ENCODE measurements around the gene TRAF3IP3. TPM values are rescaled to one million over a fixed set of nuclear protein-coding genes. Genes with fewer than 3 reads are reported as not detected.

The TRAF3IP3 gene, protein sequence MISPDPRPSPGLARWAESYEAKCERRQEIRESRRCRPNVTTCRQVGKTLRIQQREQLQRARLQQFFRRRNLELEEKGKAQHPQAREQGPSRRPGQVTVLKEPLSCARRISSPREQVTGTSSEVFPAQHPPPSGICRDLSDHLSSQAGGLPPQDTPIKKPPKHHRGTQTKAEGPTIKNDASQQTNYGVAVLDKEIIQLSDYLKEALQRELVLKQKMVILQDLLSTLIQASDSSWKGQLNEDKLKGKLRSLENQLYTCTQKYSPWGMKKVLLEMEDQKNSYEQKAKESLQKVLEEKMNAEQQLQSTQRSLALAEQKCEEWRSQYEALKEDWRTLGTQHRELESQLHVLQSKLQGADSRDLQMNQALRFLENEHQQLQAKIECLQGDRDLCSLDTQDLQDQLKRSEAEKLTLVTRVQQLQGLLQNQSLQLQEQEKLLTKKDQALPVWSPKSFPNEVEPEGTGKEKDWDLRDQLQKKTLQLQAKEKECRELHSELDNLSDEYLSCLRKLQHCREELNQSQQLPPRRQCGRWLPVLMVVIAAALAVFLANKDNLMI
- total RNA-seq (ENCODE audit: insufficient read depth, low replicate concordance), result 6.7 TPM

- peak; percentile 33 for DNase-seq (ENCODE audit: low spot score)
Observed at GRCh38 chr1:209755926-209756614, at the start of gene TRAF3IP3. TRAF3IP3 (plus strand) TSS chr1:209756053; CDS start chr1:209760040, 3,987 bp downstream.

DNA sequence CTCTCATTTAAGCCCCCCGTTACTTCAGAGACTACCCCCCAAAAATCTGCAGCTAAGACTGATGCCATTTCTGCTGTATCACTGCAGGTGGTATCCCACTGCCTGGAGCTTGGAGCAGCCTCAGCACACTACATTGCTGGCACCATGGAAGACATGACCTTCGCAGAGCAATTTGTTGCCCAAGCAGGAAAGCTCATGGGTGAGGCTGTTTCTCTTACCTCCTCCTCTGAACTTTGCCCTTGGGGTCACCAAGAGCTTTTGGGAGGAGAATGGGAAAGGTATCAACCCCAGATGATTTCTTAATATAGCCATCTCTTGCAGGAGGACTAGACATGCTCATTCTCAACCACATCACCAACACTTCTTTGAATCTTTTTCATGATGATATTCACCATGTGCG, 49.2 kb upstream of the TRAF3IP3 start:
- DNase-seq (ENCODE audit: low spot score), result no peak

DNA sequence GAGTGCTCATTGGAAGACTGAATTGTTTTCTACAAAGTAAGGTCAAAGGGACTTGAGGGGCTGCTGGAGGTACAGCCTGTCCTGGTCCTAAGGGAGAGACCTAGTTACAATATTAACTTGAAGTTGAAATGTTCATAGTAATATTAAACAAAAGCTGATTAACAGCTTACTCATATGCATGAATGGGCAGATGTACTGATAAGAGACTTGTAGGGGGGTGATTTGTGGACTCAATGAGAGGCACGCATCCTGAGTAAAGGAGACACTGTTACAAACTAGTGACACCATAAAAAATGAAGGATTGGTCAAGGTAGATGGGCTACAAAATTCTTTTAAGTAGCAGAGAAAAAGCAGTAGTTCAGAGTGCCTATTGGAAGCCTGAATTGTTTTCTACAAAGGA, 48.5 kb upstream of the TRAF3IP3 start:
- no peak for DNase-seq (ENCODE audit: low spot score)

DNA sequence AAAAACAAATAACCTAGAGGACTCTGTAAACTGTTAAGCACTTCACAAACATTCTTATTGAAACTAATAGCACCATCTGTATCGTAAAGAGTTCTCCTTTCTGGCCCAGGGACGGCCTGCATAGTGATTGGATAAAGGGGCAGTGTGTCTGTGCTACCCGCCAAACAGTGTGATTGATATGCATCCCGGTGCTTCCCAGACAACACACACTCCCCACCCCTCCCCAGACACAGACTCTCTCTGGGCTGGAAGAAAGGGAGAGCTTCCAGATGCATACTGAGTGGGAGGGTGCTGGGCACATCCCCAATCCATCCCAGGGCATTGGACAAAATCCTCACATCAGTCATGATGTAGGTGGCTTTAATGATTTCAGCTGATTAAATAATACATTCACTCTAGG, 47.6 kb upstream of the TRAF3IP3 start:
- DNase-seq (ENCODE audit: low spot score), result no peak

DNA sequence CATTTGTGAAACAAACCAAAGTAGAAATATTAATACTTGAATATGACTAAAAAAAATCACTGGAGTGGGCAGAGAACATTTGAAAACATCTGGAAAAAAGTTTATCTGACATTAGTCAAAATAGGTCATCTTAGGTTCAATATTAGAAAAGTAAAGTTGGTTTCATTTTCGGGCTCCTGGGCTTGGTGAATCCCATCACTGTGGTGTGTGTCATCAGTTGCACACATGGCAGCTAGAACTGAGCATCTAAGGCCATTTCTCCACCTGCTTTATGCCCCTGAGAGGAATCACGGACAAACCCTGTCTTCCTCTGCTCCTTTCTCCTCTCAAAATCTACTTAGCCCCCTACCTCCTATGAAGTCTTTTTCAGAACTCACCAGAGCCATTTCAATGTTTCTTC, 45.8 kb upstream of the TRAF3IP3 start:
- no peak for DNase-seq (ENCODE audit: low spot score)

DNA sequence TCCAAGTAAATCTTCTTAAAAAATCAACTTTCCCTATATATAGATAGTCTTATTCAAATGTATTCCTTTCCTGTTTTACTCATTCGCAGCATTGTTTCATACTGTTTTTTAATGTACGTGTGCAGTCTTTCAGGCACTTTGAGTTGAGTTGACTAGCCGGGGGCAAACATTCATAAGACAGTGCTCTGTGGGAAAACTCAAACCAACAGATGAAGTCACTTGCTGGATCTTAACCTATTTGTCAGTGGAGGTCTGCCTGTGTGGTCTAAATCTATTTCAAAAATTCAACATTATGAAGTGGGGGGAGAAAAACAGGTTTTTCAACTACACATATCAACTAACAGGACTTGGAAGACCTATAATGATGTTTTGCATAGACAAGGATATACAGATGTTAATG, 45.0 kb upstream of the TRAF3IP3 start:
- DNase-seq (ENCODE audit: low spot score), result peak; percentile 51

GRCh38 chr1:209714338-209714737, 41.5 kb upstream of the TRAF3IP3 start:
- no peak for DNase-seq (ENCODE audit: low spot score)

- DNase-seq (ENCODE audit: low spot score), result no peak
Observed at GRCh38 chr1:209715314-209715713, 40.5 kb upstream of the TRAF3IP3 start.

DNA sequence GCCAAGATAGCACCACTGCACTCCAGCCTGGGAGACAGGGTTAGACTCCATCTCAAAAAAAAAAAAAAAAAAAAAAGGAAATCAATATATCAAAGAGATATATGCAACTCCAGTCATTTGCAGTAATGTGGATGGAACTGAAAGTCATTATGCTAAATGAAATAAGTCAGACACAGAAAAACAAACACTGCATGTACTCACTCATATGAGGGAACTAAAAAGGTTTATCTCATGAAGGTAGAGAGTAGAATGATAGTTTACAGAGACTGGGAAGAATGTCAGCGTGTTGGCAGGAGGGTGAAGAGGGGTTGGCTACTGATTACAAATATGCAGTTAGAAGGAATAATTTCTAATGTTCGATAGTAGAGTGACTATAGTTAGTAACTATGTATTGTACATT, 38.0 kb upstream of the TRAF3IP3 start:
- no peak for DNase-seq (ENCODE audit: low spot score)

GRCh38 chr1:209720326-209720725, 35.5 kb upstream of the TRAF3IP3 start:
- no peak for DNase-seq (ENCODE audit: low spot score)

DNA sequence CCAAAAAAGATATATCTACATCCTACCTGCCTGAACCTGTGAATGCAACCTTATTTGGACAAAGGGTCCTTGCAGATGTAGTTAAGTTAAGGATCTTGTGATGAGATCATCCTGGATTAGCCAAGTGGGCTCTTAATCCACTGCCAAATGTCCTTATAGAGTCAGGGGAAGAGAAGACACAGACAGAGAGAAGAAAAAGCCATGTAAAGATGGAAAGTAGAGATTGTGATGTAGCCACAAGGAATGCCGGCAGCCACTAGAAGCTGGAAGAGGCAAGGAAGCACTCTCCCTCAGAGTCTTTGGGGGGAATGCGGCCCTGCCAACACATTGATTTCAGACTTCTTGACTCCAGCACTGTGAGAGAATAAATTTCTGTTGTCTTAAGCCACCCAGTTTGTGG, 35.0 kb upstream of the TRAF3IP3 start:
- DNase-seq (ENCODE audit: low spot score), result no peak

DNA sequence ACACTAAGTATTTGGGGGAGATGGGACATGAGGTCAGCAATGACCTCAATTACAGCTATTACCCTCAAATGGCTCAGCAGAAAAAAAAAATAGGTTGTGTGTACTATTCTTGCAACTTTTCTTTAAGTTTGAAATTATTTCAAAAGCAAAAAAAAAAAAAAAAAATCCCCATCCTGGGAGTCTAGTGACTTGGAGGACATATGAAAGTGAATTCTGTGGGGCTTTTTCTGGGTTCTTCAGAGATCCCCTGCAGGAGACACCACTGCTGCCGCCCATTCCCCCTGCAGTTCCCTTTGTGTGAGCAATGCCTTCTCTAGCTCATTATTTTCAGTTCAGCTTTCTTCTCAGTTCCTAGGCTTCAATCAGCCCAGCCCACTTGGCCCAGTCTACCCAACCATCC, 34.5 kb upstream of the TRAF3IP3 start:
- DNase-seq (ENCODE audit: low spot score), result no peak

GRCh38 chr1:209723265-209723664, 32.6 kb upstream of the TRAF3IP3 start:
- no peak for DNase-seq (ENCODE audit: low spot score)

DNA sequence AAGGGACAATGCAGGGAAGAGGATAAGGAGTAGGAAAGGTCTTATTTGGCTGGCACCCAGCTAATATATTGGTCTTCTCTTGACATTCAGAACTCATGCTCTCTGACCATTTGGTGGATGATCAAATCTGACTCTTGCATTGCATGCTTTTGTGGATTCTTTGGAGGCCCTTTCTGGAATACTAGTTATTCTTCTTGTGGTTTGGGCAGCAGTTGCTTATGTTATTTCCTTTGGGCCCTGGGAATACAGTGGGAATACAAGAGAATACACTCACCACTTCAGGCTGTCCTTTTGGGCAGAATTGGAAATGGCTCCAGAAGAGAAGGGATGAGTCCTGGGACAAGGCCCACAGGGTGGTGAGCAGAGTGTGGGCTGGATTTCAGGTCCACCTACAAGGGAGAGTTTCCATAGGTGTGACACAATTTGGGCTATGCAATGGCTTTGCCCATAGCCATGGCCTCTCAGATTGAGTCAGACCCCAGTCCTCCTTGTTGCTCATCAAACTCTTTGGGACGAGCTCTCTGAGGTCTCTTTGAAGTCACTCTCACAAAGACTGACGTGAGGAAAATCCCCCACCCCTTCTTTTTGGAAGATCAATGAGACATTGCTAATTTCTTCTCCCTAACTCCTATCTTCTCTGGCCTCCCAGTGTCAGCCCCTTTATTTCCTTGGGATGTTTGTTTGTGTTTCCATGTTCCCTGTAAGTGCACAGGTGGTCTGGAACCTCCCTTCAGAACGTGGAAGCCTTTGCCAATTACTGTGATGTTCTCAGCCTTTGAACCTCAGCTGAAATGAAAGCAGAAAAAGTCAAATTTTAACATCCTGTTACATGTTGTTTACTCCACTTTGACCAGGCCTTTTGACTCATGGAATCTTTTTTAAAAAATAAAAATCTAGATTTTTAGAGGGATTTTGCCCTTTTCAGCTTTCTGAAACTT, 31.8 kb upstream of the TRAF3IP3 start:
- no peak for DNase-seq (ENCODE audit: low spot score)

- no peak for DNase-seq (ENCODE audit: low spot score)
Observed at GRCh38 chr1:209727286-209727685, 28.6 kb upstream of the TRAF3IP3 start.

DNA sequence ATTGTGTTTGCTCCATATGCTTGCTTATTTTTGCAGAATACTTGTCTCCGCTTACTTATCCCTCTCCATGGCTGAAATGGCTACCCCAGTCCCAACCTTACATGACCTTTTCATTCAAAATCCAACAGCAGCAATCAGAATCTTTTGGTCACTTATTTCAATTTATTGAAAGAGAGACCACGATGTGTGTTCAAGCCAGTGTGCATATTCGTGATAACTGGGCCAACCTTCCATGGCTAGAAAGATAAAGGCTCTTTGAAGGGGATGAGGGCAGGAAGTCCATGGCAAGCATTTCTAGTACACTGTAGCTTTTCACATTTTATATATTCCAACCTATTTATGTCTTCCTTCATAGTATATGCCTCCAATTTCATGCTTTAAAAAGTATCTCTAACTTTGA, 28.1 kb upstream of the TRAF3IP3 start:
- DNase-seq (ENCODE audit: low spot score), result no peak

- DNase-seq (ENCODE audit: low spot score), result no peak
Observed at GRCh38 chr1:209728466-209728865, 27.4 kb upstream of the TRAF3IP3 start.

DNA sequence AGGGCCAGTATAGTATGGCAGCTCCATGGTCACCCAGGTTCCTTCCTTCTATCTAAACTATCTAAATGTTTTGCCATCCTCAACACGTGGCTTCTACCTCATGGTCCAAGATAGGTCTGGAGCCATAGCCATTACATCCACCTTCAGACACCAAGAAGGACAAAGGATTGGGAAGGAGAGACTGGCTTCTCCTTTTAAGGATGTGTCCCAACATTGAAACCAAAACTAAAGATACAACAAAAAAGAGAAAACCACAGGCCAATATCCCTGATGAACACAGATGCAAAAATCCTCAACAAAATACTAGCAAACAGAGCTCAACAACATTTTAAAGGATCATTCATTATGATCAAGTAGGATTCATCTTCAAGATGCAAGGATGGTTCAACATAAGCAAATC, 26.4 kb upstream of the TRAF3IP3 start:
- no peak for DNase-seq (ENCODE audit: low spot score)

- no peak for DNase-seq (ENCODE audit: low spot score)
Observed at GRCh38 chr1:209732725-209733124, 23.1 kb upstream of the TRAF3IP3 start.

DNA sequence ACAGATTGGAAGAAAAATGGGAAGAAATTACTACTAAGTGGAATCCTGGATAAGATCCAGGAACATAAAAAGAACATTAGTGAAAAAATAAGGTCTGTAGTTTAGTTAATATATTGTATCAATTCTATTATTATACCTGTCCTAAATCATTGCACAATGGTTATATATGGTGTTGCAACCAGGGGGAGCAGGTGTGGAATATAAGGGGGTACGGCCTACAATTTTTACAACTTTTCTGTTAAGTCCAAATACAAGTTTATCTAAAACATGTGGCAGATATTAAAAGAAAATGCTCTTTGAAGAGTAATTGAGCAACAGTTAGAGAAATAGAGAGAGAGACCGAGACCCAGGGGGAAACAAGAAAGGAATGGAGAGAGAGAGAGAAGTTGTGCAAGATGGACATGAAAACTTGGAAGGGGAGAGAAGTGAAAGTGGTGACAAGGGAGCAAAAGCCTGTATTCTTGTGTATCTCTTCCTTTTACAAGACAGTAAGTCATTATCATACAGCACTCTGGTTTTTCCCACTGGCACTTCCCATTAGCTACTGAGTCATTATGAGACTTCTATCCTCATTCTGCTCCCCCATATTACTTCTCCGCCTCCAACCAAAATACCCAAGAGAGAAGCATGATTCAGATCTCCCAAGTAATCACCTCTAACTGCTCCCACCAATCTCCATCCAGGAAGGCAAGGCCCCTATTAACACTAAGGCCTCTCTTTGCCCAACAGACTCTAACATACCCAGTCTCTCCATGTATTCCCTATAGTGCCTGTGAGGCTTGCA, 22.3 kb upstream of the TRAF3IP3 start:
- DNase-seq (ENCODE audit: low spot score), result no peak

All from umbilical cord (tissue), 2 donors.